ENCODE data around the gene EFTUD2. TPM values are rescaled to one million over a fixed set of nuclear protein-coding genes. Genes with fewer than 3 reads are reported as not detected.

Gene EFTUD2
- total RNA-seq, 2 experiments from 2014 or later: 73.5 to 148 TPM

- TF ChIP-seq EZH2phosphoT487 (IDR thresholded peaks at IDR 0.05; ENCODE audit: borderline replicate concordance, low read depth, low read length) (no peak), CTCF (conservative IDR thresholded peaks at IDR 0.05; ENCODE audit: low read length) (no peak)
- Histone ChIP-seq H3K9me2 (ENCODE audit: insufficient read depth, low read length) (no peaks in the 10 kb centered on the region), H3K9me3 (ENCODE audit: low read length) (no peaks in the 10 kb centered on the region), H3K79me2 (ENCODE audit: insufficient read depth, low read depth, low read length) (no peaks in the 10 kb centered on the region), H3K36me3 (ENCODE audit: insufficient read depth, low read length) (peaks cover 96% of the 10 kb centered on the region), H3K4me2 (ENCODE audit: low read length) (no peak overlapping the region), H3K4me3 (ENCODE audit: low read depth, low read length, poor library complexity, severe bottlenecking) (no peak overlapping the region), H3K4me1 (ENCODE audit: insufficient read depth, low read length, poor library complexity, severe bottlenecking) (no peaks in the 10 kb centered on the region), H3K27ac (ENCODE audit: low read depth, low read length, poor library complexity, severe bottlenecking) (no peak overlapping the region), H2AFZ (ENCODE audit: low read length) (no peak overlapping the region), H4K20me1 (ENCODE audit: insufficient read depth, low read length) (no peaks in the 10 kb centered on the region)
- no peak for DNase-seq (ENCODE audit: low spot score)
- intact Hi-C loops (cut with micrococcal nuclease; ENCODE audit: unreplicated experiment): no loop called here
- ChIA-PET CTCF (ENCODE audit: unreplicated experiment) (interaction anchor here (1.0 kb wide), 1 partner anchor 83 kb away, joined by 4 read pairs; no protein-coding TSS in a partner anchor), POLR2A (no interaction called here)
- no TSS peak for BruUV-seq (replicated peaks)
Measured at GRCh38 chr17:44862278-44862914, 36.8 kb downstream of the EFTUD2 start.

GRCh38 chr17:44859701-44860100 is 39.5 kb downstream of the EFTUD2 start:
- no peaks in the 10 kb centered on the region for H3K79me2 ChIP-seq (ENCODE audit: insufficient read depth, low read depth, low read length)
- H3K4me1 ChIP-seq (ENCODE audit: insufficient read depth, low read length, poor library complexity, severe bottlenecking): no peaks in the 10 kb centered on the region
- no TSS peak for BruUV-seq (replicated peaks)
- H3K9me2 ChIP-seq (ENCODE audit: insufficient read depth, low read length): no peaks in the 10 kb centered on the region
- no peak for TF ChIP-seq CTCF (conservative IDR thresholded peaks at IDR 0.05; ENCODE audit: low read length)
- DNase-seq (ENCODE audit: low spot score): no peak
- H2AFZ ChIP-seq (ENCODE audit: low read length): no peak overlapping the region
- H3K4me2 ChIP-seq (ENCODE audit: low read length): no peak overlapping the region
- H4K20me1 ChIP-seq (ENCODE audit: insufficient read depth, low read length): no peaks in the 10 kb centered on the region
- no peak overlapping the region for H3K27ac ChIP-seq (ENCODE audit: low read depth, low read length, poor library complexity, severe bottlenecking)
- no peak overlapping the region for H3K4me3 ChIP-seq (ENCODE audit: low read depth, low read length, poor library complexity, severe bottlenecking)
- CTCF ChIA-PET (ENCODE audit: unreplicated experiment): interaction anchor here (0.5 kb wide), 1 partner anchor 63 kb away, joined by 3 read pairs; no protein-coding TSS in a partner anchor
- H3K9me3 ChIP-seq (ENCODE audit: low read length): no peaks in the 10 kb centered on the region
- H3K36me3 ChIP-seq (ENCODE audit: insufficient read depth, low read length): peaks cover 98% of the 10 kb centered on the region
- POLR2A ChIA-PET: interaction anchor here (0.6 kb wide), 1 partner anchor 88 kb away, joined by 3 read pairs; no protein-coding TSS in a partner anchor
- intact Hi-C loops (cut with micrococcal nuclease; ENCODE audit: unreplicated experiment): no loop called here

GRCh38 chr17:44854192-44854591 is 45.1 kb downstream of the EFTUD2 start:
- Histone ChIP-seq H3K27ac (ENCODE audit: low read depth, low read length, poor library complexity, severe bottlenecking) (no peak overlapping the region), H3K4me2 (ENCODE audit: low read length) (no peak overlapping the region), H3K4me3 (ENCODE audit: low read depth, low read length, poor library complexity, severe bottlenecking) (no peak overlapping the region), H3K36me3 (ENCODE audit: insufficient read depth, low read length) (peaks cover 98% of the 10 kb centered on the region), H3K79me2 (ENCODE audit: insufficient read depth, low read depth, low read length) (no peaks in the 10 kb centered on the region), H3K9me3 (ENCODE audit: low read length) (no peaks in the 10 kb centered on the region), H3K4me1 (ENCODE audit: insufficient read depth, low read length, poor library complexity, severe bottlenecking) (no peaks in the 10 kb centered on the region), H2AFZ (ENCODE audit: low read length) (no peak overlapping the region), H4K20me1 (ENCODE audit: insufficient read depth, low read length) (no peaks in the 10 kb centered on the region), H3K9me2 (ENCODE audit: insufficient read depth, low read length) (no peaks in the 10 kb centered on the region)
- POLR2A ChIA-PET: no interaction called here
- BruUV-seq (replicated peaks): no TSS peak
- CTCF ChIA-PET (ENCODE audit: unreplicated experiment): no interaction called here
- intact Hi-C loops (cut with micrococcal nuclease; ENCODE audit: unreplicated experiment): no loop called here
- TF ChIP-seq CTCF (conservative IDR thresholded peaks at IDR 0.05; ENCODE audit: low read length) (no peak), EZH2phosphoT487 (IDR thresholded peaks at IDR 0.05; ENCODE audit: borderline replicate concordance, low read depth, low read length) (no peak)
- no peak for DNase-seq (ENCODE audit: low spot score)

Measured in OCI-LY7 (cell line).